HEK293 (cell line): ENCODE results near the gene THAP11.

Experiments used
- FEZF1 ChIP-seq: fragments of 450-650 bp; formaldehyde crosslinking; IDR thresholded peaks from 2 replicates; pipeline ENCODE4 v1.5.1; 2016; ENCODE audit warnings: missing biosample characterization, missing genetic modification characterization
- KLF1 ChIP-seq: fragments of 450-650 bp; formaldehyde crosslinking; IDR thresholded peaks from 2 replicates; pipeline ENCODE4 v1.5.1; 2016; ENCODE audit warnings: missing biosample characterization, missing genetic modification characterization
- KLF9 ChIP-seq: fragments of 450-650 bp; formaldehyde crosslinking; IDR thresholded peaks from 2 replicates; pipeline ENCODE4 v1.5.1; 2016; ENCODE audit warnings: missing biosample characterization, missing genetic modification characterization, low read depth
- RBAK ChIP-seq: fragments of 450-650 bp; formaldehyde crosslinking; IDR thresholded peaks from 2 replicates; pipeline ENCODE4 v1.5.1; 2016; ENCODE audit warnings: missing biosample characterization, missing genetic modification characterization
- SALL2 ChIP-seq: fragments of 450-650 bp; formaldehyde crosslinking; IDR thresholded peaks from 2 replicates; pipeline ENCODE4 v1.5.0; 2017; ENCODE audit warnings: missing biosample characterization, mild to moderate bottlenecking, missing genetic modification characterization, borderline replicate concordance
- ZFP37 ChIP-seq: fragments of 450-650 bp; formaldehyde crosslinking; IDR thresholded peaks from 2 replicates; pipeline ENCODE4 v1.5.1; 2016; ENCODE audit warnings: missing biosample characterization, missing genetic modification characterization
- ZFP41 ChIP-seq: fragments of 450-650 bp; formaldehyde crosslinking; IDR thresholded peaks from 2 replicates; pipeline ENCODE4 v1.5.1; 2016; ENCODE audit warnings: missing biosample characterization, missing genetic modification characterization, borderline replicate concordance
- ZNF2 ChIP-seq: fragments of 450-650 bp; formaldehyde crosslinking; IDR thresholded peaks from 2 replicates; pipeline ENCODE4 v1.5.1; 2016; ENCODE audit warnings: missing biosample characterization, missing genetic modification characterization
- ZNF202 ChIP-seq: fragments of 450-650 bp; formaldehyde crosslinking; IDR thresholded peaks from 2 replicates; pipeline ENCODE4 v1.5.1; 2016; ENCODE audit warnings: missing biosample characterization, missing genetic modification characterization, borderline replicate concordance
- ZNF221 ChIP-seq: fragments of 450-650 bp; formaldehyde crosslinking; IDR thresholded peaks from 2 replicates; pipeline ENCODE4 v1.5.1; 2017; ENCODE audit warnings: missing biosample characterization, missing genetic modification characterization, borderline replicate concordance
- ZNF248 ChIP-seq: fragments of 450-650 bp; formaldehyde crosslinking; IDR thresholded peaks from 2 replicates; pipeline ENCODE4 v1.5.1; 2017; ENCODE audit warnings: missing biosample characterization, missing genetic modification characterization
- ZNF311 ChIP-seq: fragments of 450-650 bp; formaldehyde crosslinking; IDR thresholded peaks from 2 replicates; pipeline ENCODE4 v1.5.1; 2017; ENCODE audit warnings: missing biosample characterization, missing genetic modification characterization, borderline replicate concordance
- ZNF341 ChIP-seq: fragments of 450-650 bp; formaldehyde crosslinking; IDR thresholded peaks from 2 replicates; pipeline ENCODE4; 2016; ENCODE audit warnings: low read depth, missing biosample characterization, missing genetic modification characterization
- ZNF366 ChIP-seq: fragments of 450-650 bp; formaldehyde crosslinking; conservative IDR thresholded peaks from 2 replicates; pipeline ENCODE4 v1.5.1; 2016; ENCODE audit warnings: missing biosample characterization, missing genetic modification characterization
- ZNF426 ChIP-seq: fragments of 450-650 bp; formaldehyde crosslinking; IDR thresholded peaks from 2 replicates; pipeline ENCODE4 v1.5.1; 2017; ENCODE audit warnings: missing biosample characterization, missing genetic modification characterization, mild to moderate bottlenecking, inconsistent platforms, moderate library complexity
- ZNF501 ChIP-seq: fragments of 450-650 bp; formaldehyde crosslinking; IDR thresholded peaks from 2 replicates; pipeline ENCODE4 v1.5.1; 2016; ENCODE audit warnings: missing biosample characterization, missing genetic modification characterization
- ZNF510 ChIP-seq: fragments of 450-650 bp; formaldehyde crosslinking; IDR thresholded peaks from 2 replicates; pipeline ENCODE4 v1.5.1; 2018; ENCODE audit warnings: mild to moderate bottlenecking, missing genetic modification characterization, missing biosample characterization; ENCODE audit not compliant: insufficient replicate concordance
- ZNF571 ChIP-seq: fragments of 450-650 bp; formaldehyde crosslinking; IDR thresholded peaks from 2 replicates; pipeline ENCODE4 v1.5.0; 2017; ENCODE audit warnings: missing biosample characterization, missing genetic modification characterization
- ZNF585B ChIP-seq: fragments of 450-650 bp; formaldehyde crosslinking; IDR thresholded peaks from 2 replicates; pipeline ENCODE4 v1.5.1; 2016; ENCODE audit warnings: missing biosample characterization, missing genetic modification characterization
- ZNF596 ChIP-seq: fragments of 450-650 bp; IDR thresholded peaks from 2 replicates; pipeline ENCODE4 v1.5.0; 2018; ENCODE audit warnings: missing biosample characterization, mild to moderate bottlenecking, missing genetic modification characterization, moderate library complexity
- ZNF654 ChIP-seq: fragments of 450-650 bp; formaldehyde crosslinking; IDR thresholded peaks from 2 replicates; pipeline ENCODE4 v1.5.1; 2016; ENCODE audit warnings: low read depth, missing biosample characterization, missing genetic modification characterization
- ZNF776 ChIP-seq: fragments of 450-650 bp; formaldehyde crosslinking; IDR thresholded peaks from 2 replicates; pipeline ENCODE4 v1.5.0; 2017; ENCODE audit warnings: missing biosample characterization, missing genetic modification characterization, borderline replicate concordance
- ZNF792 ChIP-seq: fragments of 450-650 bp; formaldehyde crosslinking; IDR thresholded peaks from 2 replicates; pipeline ENCODE4 v1.5.1; 2016; ENCODE audit warnings: missing biosample characterization, missing genetic modification characterization
- TF ChIP-seq, protein P1 (sequence below): fragments of 450-650 bp; formaldehyde crosslinking; IDR thresholded peaks from 2 replicates; pipeline ENCODE4 v1.5.1; 2016; ENCODE audit warnings: missing biosample characterization, missing genetic modification characterization
- TF ChIP-seq, protein P2 (sequence below): fragments of 450-650 bp; formaldehyde crosslinking; IDR thresholded peaks from 2 replicates; pipeline ENCODE4 v1.5.1; 2016; ENCODE audit warnings: missing biosample characterization, missing genetic modification characterization
- TF ChIP-seq, protein P3 (sequence below): fragments of 450-650 bp; formaldehyde crosslinking; IDR thresholded peaks from 2 replicates; pipeline ENCODE4 v1.5.1; 2016; ENCODE audit warnings: missing biosample characterization, missing genetic modification characterization
- TF ChIP-seq, protein P4 (sequence below): fragments of 450-650 bp; IDR thresholded peaks from 2 replicates; pipeline ENCODE4 v1.5.1; 2018; ENCODE audit warnings: missing biosample characterization, mild to moderate bottlenecking, missing genetic modification characterization
- TF ChIP-seq, protein P5 (sequence below): IDR thresholded peaks from 2 replicates; pipeline ENCODE4 v1.6.1; 2011; ENCODE audit warnings: mild to moderate bottlenecking, low read depth, low read length, borderline replicate concordance
- TF ChIP-seq, protein P6 (sequence below): fragments of 450-650 bp; formaldehyde crosslinking; IDR thresholded peaks from 2 replicates; pipeline ENCODE4 v1.5.1; 2017; ENCODE audit warnings: missing biosample characterization, missing genetic modification characterization

Gene THAP11

DNA sequence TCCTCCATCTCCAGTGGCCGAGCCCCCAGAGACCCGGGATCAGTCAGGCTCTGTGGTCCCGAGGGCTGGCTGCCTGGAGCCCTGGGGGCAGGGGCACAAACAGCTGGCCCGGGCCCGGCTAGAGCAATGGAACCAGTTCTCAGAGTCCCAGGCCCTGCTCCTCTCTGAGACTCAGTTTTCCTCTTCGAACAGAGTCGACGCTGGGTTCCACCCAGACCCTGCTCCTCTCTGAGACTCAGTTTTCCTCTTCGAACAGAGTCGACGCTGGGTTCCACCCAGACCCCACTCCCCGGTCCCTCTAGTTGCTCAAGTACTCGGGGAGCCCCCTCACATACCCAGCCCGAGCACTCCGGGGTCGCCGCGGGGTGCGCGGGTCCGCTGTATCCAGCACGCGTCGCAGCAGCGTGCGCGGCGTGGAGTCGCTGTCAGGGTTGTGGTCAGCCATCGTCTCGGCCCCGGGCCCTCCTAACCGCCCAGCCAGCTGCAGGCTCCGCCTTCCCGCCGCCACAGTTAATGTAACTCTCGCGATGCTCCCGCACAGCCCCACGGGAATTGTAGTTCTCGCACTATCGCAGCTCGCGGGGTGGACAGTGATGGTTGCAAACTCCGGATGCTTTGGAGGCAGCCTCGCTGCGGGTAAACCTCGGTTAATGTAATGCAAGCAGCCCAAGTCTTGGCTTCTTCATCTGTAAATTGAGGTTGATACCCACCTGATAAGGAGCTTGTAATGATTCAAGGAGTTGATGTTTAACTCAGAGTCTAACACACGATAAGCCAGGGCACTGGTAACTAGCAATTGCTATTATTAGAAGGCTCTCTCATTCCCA lies 8.5 kb upstream of the THAP11 start (continued):
- no peak for TF ChIP-seq ZNF596 (tag by site-specific recombination)
- no peak for TF ChIP-seq ZNF202 (tag by site-specific recombination)
- no peak for TF ChIP-seq ZNF221 (tag by site-specific recombination)
- no peak for TF ChIP-seq ZFP41 (tag by site-specific recombination)
- TF ChIP-seq, protein P1, sequence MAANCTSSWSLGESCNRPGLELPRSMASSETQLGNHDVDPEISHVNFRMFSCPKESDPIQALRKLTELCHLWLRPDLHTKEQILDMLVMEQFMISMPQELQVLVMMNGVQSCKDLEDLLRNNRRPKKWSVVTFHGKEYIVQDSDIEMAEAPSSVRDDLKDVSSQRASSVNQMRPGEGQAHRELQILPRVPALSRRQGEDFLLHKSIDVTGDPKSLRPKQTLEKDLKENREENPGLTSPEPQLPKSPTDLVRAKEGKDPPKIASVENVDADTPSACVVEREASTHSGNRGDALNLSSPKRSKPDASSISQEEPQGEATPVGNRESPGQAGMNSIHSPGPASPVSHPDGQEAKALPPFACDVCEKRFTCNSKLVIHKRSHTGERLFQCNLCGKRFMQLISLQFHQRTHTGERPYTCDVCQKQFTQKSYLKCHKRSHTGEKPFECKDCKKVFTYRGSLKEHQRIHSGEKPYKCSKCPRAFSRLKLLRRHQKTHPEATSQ (tag by site-specific recombination) = no peak
- TF ChIP-seq ZFP37 (tag by site-specific recombination) = no peak
- TF ChIP-seq, protein P2, sequence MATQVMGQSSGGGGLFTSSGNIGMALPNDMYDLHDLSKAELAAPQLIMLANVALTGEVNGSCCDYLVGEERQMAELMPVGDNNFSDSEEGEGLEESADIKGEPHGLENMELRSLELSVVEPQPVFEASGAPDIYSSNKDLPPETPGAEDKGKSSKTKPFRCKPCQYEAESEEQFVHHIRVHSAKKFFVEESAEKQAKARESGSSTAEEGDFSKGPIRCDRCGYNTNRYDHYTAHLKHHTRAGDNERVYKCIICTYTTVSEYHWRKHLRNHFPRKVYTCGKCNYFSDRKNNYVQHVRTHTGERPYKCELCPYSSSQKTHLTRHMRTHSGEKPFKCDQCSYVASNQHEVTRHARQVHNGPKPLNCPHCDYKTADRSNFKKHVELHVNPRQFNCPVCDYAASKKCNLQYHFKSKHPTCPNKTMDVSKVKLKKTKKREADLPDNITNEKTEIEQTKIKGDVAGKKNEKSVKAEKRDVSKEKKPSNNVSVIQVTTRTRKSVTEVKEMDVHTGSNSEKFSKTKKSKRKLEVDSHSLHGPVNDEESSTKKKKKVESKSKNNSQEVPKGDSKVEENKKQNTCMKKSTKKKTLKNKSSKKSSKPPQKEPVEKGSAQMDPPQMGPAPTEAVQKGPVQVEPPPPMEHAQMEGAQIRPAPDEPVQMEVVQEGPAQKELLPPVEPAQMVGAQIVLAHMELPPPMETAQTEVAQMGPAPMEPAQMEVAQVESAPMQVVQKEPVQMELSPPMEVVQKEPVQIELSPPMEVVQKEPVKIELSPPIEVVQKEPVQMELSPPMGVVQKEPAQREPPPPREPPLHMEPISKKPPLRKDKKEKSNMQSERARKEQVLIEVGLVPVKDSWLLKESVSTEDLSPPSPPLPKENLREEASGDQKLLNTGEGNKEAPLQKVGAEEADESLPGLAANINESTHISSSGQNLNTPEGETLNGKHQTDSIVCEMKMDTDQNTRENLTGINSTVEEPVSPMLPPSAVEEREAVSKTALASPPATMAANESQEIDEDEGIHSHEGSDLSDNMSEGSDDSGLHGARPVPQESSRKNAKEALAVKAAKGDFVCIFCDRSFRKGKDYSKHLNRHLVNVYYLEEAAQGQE = no peak
- TF ChIP-seq SALL2 (tag by site-specific recombination) = no peak
- no peak for TF ChIP-seq ZNF792 (tag by site-specific recombination)
- TF ChIP-seq, protein P3, sequence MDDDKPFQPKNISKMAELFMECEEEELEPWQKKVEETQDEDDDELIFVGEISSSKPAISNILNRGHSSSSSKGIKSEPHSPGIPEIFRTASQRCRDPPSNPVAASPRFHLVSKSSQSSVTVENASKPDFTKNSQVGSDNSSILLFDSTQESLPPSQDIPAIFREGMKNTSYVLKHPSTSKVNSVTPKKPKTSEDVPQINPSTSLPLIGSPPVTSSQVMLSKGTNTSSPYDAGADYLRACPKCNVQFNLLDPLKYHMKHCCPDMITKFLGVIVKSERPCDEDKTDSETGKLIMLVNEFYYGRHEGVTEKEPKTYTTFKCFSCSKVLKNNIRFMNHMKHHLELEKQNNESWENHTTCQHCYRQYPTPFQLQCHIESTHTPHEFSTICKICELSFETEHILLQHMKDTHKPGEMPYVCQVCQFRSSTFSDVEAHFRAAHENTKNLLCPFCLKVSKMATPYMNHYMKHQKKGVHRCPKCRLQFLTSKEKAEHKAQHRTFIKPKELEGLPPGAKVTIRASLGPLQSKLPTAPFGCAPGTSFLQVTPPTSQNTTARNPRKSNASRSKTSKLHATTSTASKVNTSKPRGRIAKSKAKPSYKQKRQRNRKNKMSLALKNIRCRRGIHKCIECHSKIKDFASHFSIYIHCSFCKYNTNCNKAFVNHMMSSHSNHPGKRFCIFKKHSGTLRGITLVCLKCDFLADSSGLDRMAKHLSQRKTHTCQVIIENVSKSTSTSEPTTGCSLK (tag by site-specific recombination) = no peak
- no peak for TF ChIP-seq ZNF311 (tag by site-specific recombination)
- peak; percentile 49; the same call in 1 of the 2 replicates for TF ChIP-seq ZNF2 (tag by site-specific recombination)
- TF ChIP-seq ZNF501 (tag by site-specific recombination) = no peak
- TF ChIP-seq, protein P4, sequence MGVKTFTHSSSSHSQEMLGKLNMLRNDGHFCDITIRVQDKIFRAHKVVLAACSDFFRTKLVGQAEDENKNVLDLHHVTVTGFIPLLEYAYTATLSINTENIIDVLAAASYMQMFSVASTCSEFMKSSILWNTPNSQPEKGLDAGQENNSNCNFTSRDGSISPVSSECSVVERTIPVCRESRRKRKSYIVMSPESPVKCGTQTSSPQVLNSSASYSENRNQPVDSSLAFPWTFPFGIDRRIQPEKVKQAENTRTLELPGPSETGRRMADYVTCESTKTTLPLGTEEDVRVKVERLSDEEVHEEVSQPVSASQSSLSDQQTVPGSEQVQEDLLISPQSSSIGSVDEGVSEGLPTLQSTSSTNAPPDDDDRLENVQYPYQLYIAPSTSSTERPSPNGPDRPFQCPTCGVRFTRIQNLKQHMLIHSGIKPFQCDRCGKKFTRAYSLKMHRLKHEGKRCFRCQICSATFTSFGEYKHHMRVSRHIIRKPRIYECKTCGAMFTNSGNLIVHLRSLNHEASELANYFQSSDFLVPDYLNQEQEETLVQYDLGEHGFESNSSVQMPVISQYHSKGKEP (tag by site-specific recombination) = 0 out of 2 replicates have a peak, but pooled peaks have one; percentile 36
- TF ChIP-seq ZNF510 (tag by site-specific recombination) = no peak
- TF ChIP-seq KLF1 (tag by site-specific recombination) = peak; percentile 20
- no peak for TF ChIP-seq ZNF341
- no peak for TF ChIP-seq ZNF585B (tag by site-specific recombination)
- no peak for TF ChIP-seq ZNF776 (tag by site-specific recombination)
- TF ChIP-seq, protein P5, sequence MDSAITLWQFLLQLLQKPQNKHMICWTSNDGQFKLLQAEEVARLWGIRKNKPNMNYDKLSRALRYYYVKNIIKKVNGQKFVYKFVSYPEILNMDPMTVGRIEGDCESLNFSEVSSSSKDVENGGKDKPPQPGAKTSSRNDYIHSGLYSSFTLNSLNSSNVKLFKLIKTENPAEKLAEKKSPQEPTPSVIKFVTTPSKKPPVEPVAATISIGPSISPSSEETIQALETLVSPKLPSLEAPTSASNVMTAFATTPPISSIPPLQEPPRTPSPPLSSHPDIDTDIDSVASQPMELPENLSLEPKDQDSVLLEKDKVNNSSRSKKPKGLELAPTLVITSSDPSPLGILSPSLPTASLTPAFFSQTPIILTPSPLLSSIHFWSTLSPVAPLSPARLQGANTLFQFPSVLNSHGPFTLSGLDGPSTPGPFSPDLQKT = no peak
- TF ChIP-seq ZNF426 (tag by site-specific recombination) = no peak
- no peak for TF ChIP-seq FEZF1 (tag by site-specific recombination)
- peak; percentile 44 for TF ChIP-seq KLF9 (tag by site-specific recombination)
- TF ChIP-seq ZNF366 = no peak
- TF ChIP-seq ZNF654 (tag by site-specific recombination) = no peak
- TF ChIP-seq ZNF571 (tag by site-specific recombination) = no peak
- TF ChIP-seq, protein P6, sequence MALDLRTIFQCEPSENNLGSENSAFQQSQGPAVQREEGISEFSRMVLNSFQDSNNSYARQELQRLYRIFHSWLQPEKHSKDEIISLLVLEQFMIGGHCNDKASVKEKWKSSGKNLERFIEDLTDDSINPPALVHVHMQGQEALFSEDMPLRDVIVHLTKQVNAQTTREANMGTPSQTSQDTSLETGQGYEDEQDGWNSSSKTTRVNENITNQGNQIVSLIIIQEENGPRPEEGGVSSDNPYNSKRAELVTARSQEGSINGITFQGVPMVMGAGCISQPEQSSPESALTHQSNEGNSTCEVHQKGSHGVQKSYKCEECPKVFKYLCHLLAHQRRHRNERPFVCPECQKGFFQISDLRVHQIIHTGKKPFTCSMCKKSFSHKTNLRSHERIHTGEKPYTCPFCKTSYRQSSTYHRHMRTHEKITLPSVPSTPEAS = no peak
- TF ChIP-seq ZNF248 (tag by site-specific recombination) = no peak
- TF ChIP-seq RBAK (tag by site-specific recombination) = no peak
